K562 (cell line): ENCODE measurements around the gene ENTREP3. TPM values are rescaled to one million over a fixed set of nuclear protein-coding genes. Genes with fewer than 3 reads are reported as not detected.

ENCODE experiments used
- E4F1 ChIP-seq: fragments of 250-450 bp; sonication (Bioruptor Pico); IDR thresholded peaks from 2 replicates; pipeline ENCODE4 v1.5.0; 2021; ENCODE audit warnings: mild to moderate bottlenecking, borderline replicate concordance
- FOXJ3 ChIP-seq: sonication (generic); formaldehyde crosslinking; IDR thresholded peaks from 2 replicates; pipeline ENCODE4 v1.4.0; 2020; ENCODE audit warnings: mild to moderate bottlenecking, missing genetic modification reagents
- GTF2B ChIP-seq: IDR thresholded peaks from 2 replicates; pipeline ENCODE4 v1.6.1; 2011; ENCODE audit not compliant: insufficient read length; ENCODE audit errors: extremely low read depth
- HDAC2 ChIP-seq: fragments of 450-650 bp; IDR thresholded peaks from 2 replicates; pipeline ENCODE4 v1.6.1; 2016; ENCODE audit warnings: mild to moderate bottlenecking
- KAT7 ChIP-seq: sonication (generic); formaldehyde crosslinking; IDR thresholded peaks from 2 replicates; pipeline ENCODE4 v1.8.0; 2022; ENCODE audit warnings: missing genetic modification reagents, mild to moderate bottlenecking, borderline replicate concordance
- MGA ChIP-seq: fragments of 450-650 bp; IDR thresholded peaks from 2 replicates; pipeline ENCODE4 v1.6.1; 2016; ENCODE audit warnings: mild to moderate bottlenecking, moderate library complexity
- PHF8 ChIP-seq: fragments of 200-600 bp; sonication (generic); IDR thresholded peaks from 2 replicates; pipeline ENCODE4 v1.6.1; 2012; ENCODE audit warnings: mixed run types, mild to moderate bottlenecking, inconsistent platforms, low read length, moderate library complexity, borderline replicate concordance
- PRMT5 ChIP-seq: sonication (generic); formaldehyde crosslinking; IDR thresholded peaks from 2 replicates; pipeline ENCODE4 v1.5.0; 2020; ENCODE audit warnings: missing genetic modification reagents
- PTBP1 ChIP-seq: fragments of 200-400 bp; formaldehyde crosslinking; IDR thresholded peaks from 2 replicates; pipeline ENCODE4 v1.6.1; 2017; ENCODE audit warnings: low read depth, low read length
- USF2 ChIP-seq: sonication (generic); formaldehyde crosslinking; IDR thresholded peaks from 2 replicates; pipeline ENCODE4 v1.5.0; 2020; ENCODE audit warnings: missing genetic modification reagents
- ZNF384 ChIP-seq: IDR thresholded peaks from 2 replicates; pipeline ENCODE4 v1.6.1; 2012; ENCODE audit warnings: low read depth, low read length, improper control_type of control experiment
- ZNF445 ChIP-seq: fragments of 250-450 bp; sonication (Bioruptor Pico); IDR thresholded peaks from 2 replicates; pipeline ENCODE4 v1.4.0; 2020; ENCODE audit warnings: low read depth, mild to moderate bottlenecking, moderate library complexity
- polyA plus RNA-seq, 8 experiments: library from polyadenylated mRNA; depleted of rRNA in 4 of 8; stranded (reverse) in 5 of 8; unstranded in 3 of 8; fragments of >200 nt; fragmentation: Nextera tagmentation in 2 of 8; fragmentation: Illumina TruSeq in 1 of 8; extraction: Ambion mirVana in 2 of 8; extraction: Trizol in 1 of 8; gene quantifications; 2 replicates each; pipeline versions ENCODE4 v1.2.1 to v1.2.3, GENCODE V29; 2011 to 2014; ENCODE audit warnings: inconsistent platforms in 1 of 8, missing spikeins in 1 of 8
- total RNA-seq, 7 experiments: library from RNA; depleted of rRNA in 6 of 7; stranded (reverse); fragments of >200 nt in 6 of 7; fragmentation: Illumina TruSeq in 2 of 7; extraction: Trizol in 2 of 7; gene quantifications; 2 replicates each; pipeline versions ENCODE4 v1.2.1 to v1.2.3, GENCODE V29; 2011 to 2021; ENCODE audit warnings: low replicate concordance in 1 of 7

The ENTREP3 gene
- total and polyA plus RNA-seq, 9 of the 15 experiments (the other 6 are each of a cell fraction or from before 2014, with no cell fraction given), result 1.9 to 41.8 (median 5.9) TPM

- TF ChIP-seq MGA (no peak), PHF8 (peak; percentile 95), KAT7 (CRISPR knock-in tag) (peak; percentile 80; the same call in 1 of the 2 replicates), HDAC2 (peak; percentile 76), PTBP1 (no peak), ZNF445 (CRISPR knock-in tag) (no peak), ZNF384 (no peak), FOXJ3 (peak; percentile 89), E4F1 (no peak), PRMT5 (CRISPR knock-in tag) (no peak), USF2 (no peak), GTF2B (no peak)
Measured at GRCh38 chr1:155208541-155209311, 46.6 kb downstream of the ENTREP3 start, which contains the start of gene MTX1 (continued).
